Right atrium auricular region (tissue), 2 donors: ENCODE results near the gene LYPD8. TPM values are rescaled to one million over a fixed set of nuclear protein-coding genes. Genes with fewer than 3 reads are reported as not detected.

Source experiments
- DNase-seq: peaks from one replicate; pipeline ENCODE4 v3.0.0-alpha.2; 2019; ENCODE audit warnings: low spot score
- H3K27ac ChIP-seq, 2 donors: fragments of 200-600 bp; sonication (generic); 1 replicate in 1 of 2; 2 replicates in 1 of 2; pipeline ENCODE4 v1.5.1; 2016 to 2019
- H3K27me3 ChIP-seq, 2 donors: fragments of 200-600 bp; sonication (generic); one replicate each; pipeline versions ENCODE4 v1.5.1 to v1.6.0; 2017 to 2019
- H3K36me3 ChIP-seq: fragments of 200-600 bp; sonication (generic); one replicate; pipeline ENCODE4 v1.5.1; 2016
- H3K4me1 ChIP-seq, 2 donors: fragments of 200-600 bp; sonication (generic); one replicate each; pipeline versions ENCODE4 v1.5.1 to v1.6.0; 2017 to 2019
- H3K4me3 ChIP-seq, 2 donors: fragments of 200-600 bp; sonication (generic); 1 replicate in 1 of 2; 2 replicates in 1 of 2; pipeline ENCODE4 v1.5.1; 2017 to 2019; ENCODE audit warnings: mild to moderate bottlenecking in 1 of 2, moderate library complexity in 1 of 2
- H3K9me3 ChIP-seq, 2 donors: fragments of 200-600 bp; sonication (generic); one replicate each; pipeline ENCODE4 v1.5.1; 2019
- CTCF ChIP-seq, 2 donors: fragments of 200-600 bp; sonication (generic); IDR thresholded peaks; one replicate each; pipeline ENCODE4 v1.5.1; 2019; ENCODE audit warnings: antibody characterized with exemption in 2 of 2
- total RNA-seq, 2 donors: library from RNA; depleted of rRNA; stranded (reverse); fragments of >200 nt; gene quantifications; one replicate each; pipeline ENCODE4 v1.1.0, GENCODE V29; 2016

LYPD8 gene
- total RNA-seq, 2 donors from 2014 or later: not detected

- Histone ChIP-seq H3K27ac (no peak overlapping the region), H3K36me3 (no peaks in the 10 kb centered on the region), H3K4me3 (no peak overlapping the region), H3K9me3 (no peaks in the 10 kb centered on the region), H3K4me1 (no peaks in the 10 kb centered on the region), H3K27me3 (no peaks in the 10 kb centered on the region)
- DNase-seq: no peak
- no peak for TF ChIP-seq CTCF (IDR thresholded peaks at IDR 0.05)
Measured at GRCh38 chr1:248751142-248751541, 4.4 kb downstream of the LYPD8 start.

- no peaks in the 10 kb centered on the region for H3K9me3 ChIP-seq
- TF ChIP-seq CTCF (IDR thresholded peaks at IDR 0.05): no peak
- H3K27me3 ChIP-seq: no peaks in the 10 kb centered on the region
- H3K36me3 ChIP-seq: no peaks in the 10 kb centered on the region
- H3K4me3 ChIP-seq: no peak overlapping the region
- H3K27ac ChIP-seq: no peak overlapping the region
- DNase-seq: no peak
- no peaks in the 10 kb centered on the region for H3K4me1 ChIP-seq
Measured at GRCh38 chr1:248750496-248750895, 5.1 kb downstream of the LYPD8 start.

- DNase-seq: no peak
- Histone ChIP-seq H3K9me3 (no peaks in the 10 kb centered on the region), H3K27ac (no peak overlapping the region), H3K4me3 (no peak overlapping the region), H3K36me3 (no peaks in the 10 kb centered on the region), H3K4me1 (no peaks in the 10 kb centered on the region), H3K27me3 (no peaks in the 10 kb centered on the region)
- TF ChIP-seq CTCF (IDR thresholded peaks at IDR 0.05): no peak
Measured at GRCh38 chr1:248748211-248748610, 7.3 kb downstream of the LYPD8 start.

- no peak for TF ChIP-seq CTCF (IDR thresholded peaks at IDR 0.05)
- Histone ChIP-seq H3K4me1 (no peaks in the 10 kb centered on the region), H3K27ac (no peak overlapping the region), H3K9me3 (no peaks in the 10 kb centered on the region), H3K4me3 (no peak overlapping the region), H3K36me3 (no peaks in the 10 kb centered on the region), H3K27me3 (no peaks in the 10 kb centered on the region)
- no peak for DNase-seq
Measured at GRCh38 chr1:248740876-248741275, 14.7 kb downstream of the LYPD8 start.

GRCh38 chr1:248739572-248740205, 15.9 kb downstream of the LYPD8 start:
- no peaks in the 10 kb centered on the region for H3K4me1 ChIP-seq
- peaks cover 0 to 11% of the 10 kb centered on the region in 2 donors for H3K9me3 ChIP-seq
- no peak overlapping the region for H3K4me3 ChIP-seq
- no peaks in the 10 kb centered on the region for H3K36me3 ChIP-seq
- no peak for TF ChIP-seq CTCF (IDR thresholded peaks at IDR 0.05)
- DNase-seq: no peak
- H3K27me3 ChIP-seq: no peaks in the 10 kb centered on the region
- H3K27ac ChIP-seq: no peak overlapping the region

- no peaks in the 10 kb centered on the region for H3K36me3 ChIP-seq
- peaks cover 0 to 11% of the 10 kb centered on the region in 2 donors for H3K9me3 ChIP-seq
- no peak overlapping the region for H3K4me3 ChIP-seq
- TF ChIP-seq CTCF (IDR thresholded peaks at IDR 0.05): no peak
- no peaks in the 10 kb centered on the region for H3K4me1 ChIP-seq
- no peak overlapping the region for H3K27ac ChIP-seq
- no peak for DNase-seq
- no peaks in the 10 kb centered on the region for H3K27me3 ChIP-seq
Measured at GRCh38 chr1:248737457-248737856, 18.1 kb downstream of the LYPD8 start.
